HG03280 (cell line): Measurements from ENCODE around the gene LDB2.

Experiments
- ATAC-seq: cut with Tn5 transposase; IDR thresholded peaks from one replicate; pipeline ENCODE4 v1.9.1; 2021; ENCODE audit warnings: mild to moderate bottlenecking, moderate library complexity; ENCODE audit not compliant: unreplicated experiment

Gene LDB2

GRCh38 chr4:16692961-16693506, 205.4 kb downstream of the LDB2 start:
- ATAC-seq: no peak

- no peak for ATAC-seq
Measured at GRCh38 chr4:16692524-16692923, 205.9 kb downstream of the LDB2 start.

GRCh38 chr4:16692046-16692445, 206.4 kb downstream of the LDB2 start:
- ATAC-seq: no peak

- no peak for ATAC-seq
Measured at GRCh38 chr4:16691450-16691849, 207.0 kb downstream of the LDB2 start.

- ATAC-seq: no peak
Measured at GRCh38 chr4:16687845-16688244, 210.6 kb downstream of the LDB2 start.

GRCh38 chr4:16687011-16687410, 211.4 kb downstream of the LDB2 start:
- ATAC-seq: no peak

- no peak for ATAC-seq
Measured at GRCh38 chr4:16686195-16686594, 212.2 kb downstream of the LDB2 start.

- ATAC-seq: no peak
Measured at GRCh38 chr4:16685536-16685935, 212.9 kb downstream of the LDB2 start.

GRCh38 chr4:16684935-16685334, 213.5 kb downstream of the LDB2 start:
- ATAC-seq: no peak

GRCh38 chr4:16684097-16684496, 214.3 kb downstream of the LDB2 start:
- no peak for ATAC-seq

- ATAC-seq: no peak
Measured at GRCh38 chr4:16682975-16683374, 215.5 kb downstream of the LDB2 start.

- ATAC-seq: no peak
Measured at GRCh38 chr4:16677001-16677944, 221.2 kb downstream of the LDB2 start.

GRCh38 chr4:16676230-16676770, 222.1 kb downstream of the LDB2 start:
- no peak for ATAC-seq

- ATAC-seq: no peak
Measured at GRCh38 chr4:16674082-16674481, 224.4 kb downstream of the LDB2 start.

GRCh38 chr4:16672421-16672820, 226.0 kb downstream of the LDB2 start:
- no peak for ATAC-seq

- ATAC-seq: no peak
Measured at GRCh38 chr4:16671741-16672140, 226.7 kb downstream of the LDB2 start.

GRCh38 chr4:16670727-16671126, 227.7 kb downstream of the LDB2 start:
- no peak for ATAC-seq

GRCh38 chr4:16669036-16669435, 229.4 kb downstream of the LDB2 start:
- ATAC-seq: no peak

- no peak for ATAC-seq
Measured at GRCh38 chr4:16668488-16668887, 230.0 kb downstream of the LDB2 start.

- no peak for ATAC-seq
Measured at GRCh38 chr4:16667464-16667863, 231.0 kb downstream of the LDB2 start.

GRCh38 chr4:16665942-16666551, 232.4 kb downstream of the LDB2 start:
- ATAC-seq: no peak

- no peak for ATAC-seq
Measured at GRCh38 chr4:16663732-16664131, 234.7 kb downstream of the LDB2 start.
